SK-N-SH treated with all-trans-retinoic acid at 6 μM for 48 hours (cell line): Measurements from ENCODE around the gene PTPRN2.

ENCODE experiments used
- ARNTL ChIP-seq: fragments of 450-650 bp; formaldehyde crosslinking; IDR thresholded peaks from 2 replicates; pipeline ENCODE4 v1.5.0; 2020; ENCODE audit warnings: low read depth, mild to moderate bottlenecking, moderate library complexity, borderline replicate concordance
- CREB5 ChIP-seq: fragments of 250-450 bp; sonication (Bioruptor Pico); IDR thresholded peaks from 2 replicates; pipeline ENCODE4 v1.5.1; 2020; ENCODE audit warnings: low read depth, mild to moderate bottlenecking, moderate library complexity
- ESRRG ChIP-seq: fragments of 250-450 bp; sonication (Bioruptor Pico); IDR thresholded peaks from 2 replicates; pipeline ENCODE4 v1.6.1; 2021; ENCODE audit warnings: mild to moderate bottlenecking
- GLIS3 ChIP-seq: fragments of 250-450 bp; sonication (Bioruptor Pico); IDR thresholded peaks from 2 replicates; pipeline ENCODE4 v1.5.0; 2020; ENCODE audit warnings: mild to moderate bottlenecking, moderate library complexity
- PATZ1 ChIP-seq: fragments of 250-450 bp; sonication (Bioruptor Pico); IDR thresholded peaks from 2 replicates; pipeline ENCODE4 v1.8.0; 2020; ENCODE audit warnings: mild to moderate bottlenecking, moderate library complexity, borderline replicate concordance
- POU6F1 ChIP-seq: fragments of 250-450 bp; sonication (Bioruptor Pico); IDR thresholded peaks from 2 replicates; pipeline ENCODE4 v1.8.0; 2021; ENCODE audit warnings: low read depth, mild to moderate bottlenecking, moderate library complexity, borderline replicate concordance
- RARB ChIP-seq: fragments of 250-450 bp; sonication (Bioruptor Pico); IDR thresholded peaks from 2 replicates; pipeline ENCODE4 v1.8.0; 2021; ENCODE audit warnings: mild to moderate bottlenecking, moderate library complexity
- TCF4 ChIP-seq: fragments of 250-450 bp; sonication (Bioruptor Pico); IDR thresholded peaks from 2 replicates; pipeline ENCODE4 v1.8.0; 2021; ENCODE audit warnings: mild to moderate bottlenecking, moderate library complexity, borderline replicate concordance
- TOX ChIP-seq: fragments of 250-450 bp; sonication (Bioruptor Pico); IDR thresholded peaks from 2 replicates; pipeline ENCODE4 v1.8.0; 2021; ENCODE audit warnings: mild to moderate bottlenecking, moderate library complexity, borderline replicate concordance
- TSHZ2 ChIP-seq: fragments of 250-450 bp; sonication (Bioruptor Pico); IDR thresholded peaks from 2 replicates; pipeline ENCODE4 v1.5.0; 2020; ENCODE audit warnings: mild to moderate bottlenecking, moderate library complexity
- ZFP3 ChIP-seq: fragments of 250-450 bp; sonication (Bioruptor Pico); IDR thresholded peaks from 2 replicates; pipeline ENCODE4 v1.5.0; 2020; ENCODE audit warnings: mild to moderate bottlenecking, moderate library complexity
- ZFP30 ChIP-seq: fragments of 450-650 bp; formaldehyde crosslinking; IDR thresholded peaks from 2 replicates; pipeline ENCODE4 v1.5.0; 2022; ENCODE audit warnings: mild to moderate bottlenecking, moderate library complexity
- ZNF70 ChIP-seq: fragments of 450-650 bp; formaldehyde crosslinking; IDR thresholded peaks from 2 replicates; pipeline ENCODE4 v1.5.0; 2020; ENCODE audit warnings: mild to moderate bottlenecking, moderate library complexity
- ZNF8 ChIP-seq: fragments of 450-650 bp; formaldehyde crosslinking; IDR thresholded peaks from 2 replicates; pipeline ENCODE4 v1.5.0; 2020; ENCODE audit warnings: mild to moderate bottlenecking, moderate library complexity

- TF ChIP-seq PATZ1 (CRISPR knock-in tag) (no peak), TCF4 (no peak), ESRRG (no peak), POU6F1 (CRISPR knock-in tag) (no peak), RARB (CRISPR knock-in tag) (no peak), ZNF8 (CRISPR knock-in tag) (no peak), GLIS3 (CRISPR knock-in tag) (no peak), ZNF70 (CRISPR knock-in tag) (no peak), TSHZ2 (CRISPR knock-in tag) (no peak), ZFP3 (CRISPR knock-in tag) (no peak), CREB5 (CRISPR knock-in tag) (no peak), TOX (no peak), ZFP30 (no peak), ARNTL (no peak)
Observed at GRCh38 chr7:158316466-158317031, 271.1 kb downstream of the PTPRN2 start.
